GM18519 (cell line): ENCODE results near the gene CEP131.

Source experiments
- ATAC-seq: cut with Tn5 transposase; IDR thresholded peaks from one replicate; pipeline ENCODE4 v1.9.1; 2021; ENCODE audit warnings: mild to moderate bottlenecking, moderate library complexity; ENCODE audit not compliant: unreplicated experiment, low FRiP score

Gene CEP131

GRCh38 chr17:81204578-81204977, 18.2 kb downstream of the CEP131 start:
- no peak for ATAC-seq

GRCh38 chr17:81203136-81203535, 19.6 kb downstream of the CEP131 start:
- ATAC-seq, result no peak

DNA sequence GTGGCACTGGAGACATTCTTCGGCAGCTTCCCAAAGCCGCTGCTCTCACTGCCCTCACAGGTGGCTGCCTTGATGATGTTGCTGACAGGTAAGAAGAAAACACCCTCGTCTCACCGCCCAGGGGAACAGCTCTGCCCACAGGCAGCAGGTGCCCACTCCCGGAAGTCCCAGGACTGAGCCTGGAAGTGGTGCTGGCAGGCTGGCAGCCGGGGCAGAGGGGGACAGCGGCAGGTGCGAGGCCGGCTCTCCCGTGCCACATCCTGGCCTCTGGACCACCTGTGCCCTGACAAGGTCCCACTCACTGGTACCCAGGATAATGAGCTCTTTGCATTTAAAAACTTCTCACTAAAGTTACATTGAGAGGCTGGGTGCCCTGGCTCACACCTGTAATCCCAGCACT, 20.4 kb downstream of the CEP131 start:
- ATAC-seq, result no peak

DNA sequence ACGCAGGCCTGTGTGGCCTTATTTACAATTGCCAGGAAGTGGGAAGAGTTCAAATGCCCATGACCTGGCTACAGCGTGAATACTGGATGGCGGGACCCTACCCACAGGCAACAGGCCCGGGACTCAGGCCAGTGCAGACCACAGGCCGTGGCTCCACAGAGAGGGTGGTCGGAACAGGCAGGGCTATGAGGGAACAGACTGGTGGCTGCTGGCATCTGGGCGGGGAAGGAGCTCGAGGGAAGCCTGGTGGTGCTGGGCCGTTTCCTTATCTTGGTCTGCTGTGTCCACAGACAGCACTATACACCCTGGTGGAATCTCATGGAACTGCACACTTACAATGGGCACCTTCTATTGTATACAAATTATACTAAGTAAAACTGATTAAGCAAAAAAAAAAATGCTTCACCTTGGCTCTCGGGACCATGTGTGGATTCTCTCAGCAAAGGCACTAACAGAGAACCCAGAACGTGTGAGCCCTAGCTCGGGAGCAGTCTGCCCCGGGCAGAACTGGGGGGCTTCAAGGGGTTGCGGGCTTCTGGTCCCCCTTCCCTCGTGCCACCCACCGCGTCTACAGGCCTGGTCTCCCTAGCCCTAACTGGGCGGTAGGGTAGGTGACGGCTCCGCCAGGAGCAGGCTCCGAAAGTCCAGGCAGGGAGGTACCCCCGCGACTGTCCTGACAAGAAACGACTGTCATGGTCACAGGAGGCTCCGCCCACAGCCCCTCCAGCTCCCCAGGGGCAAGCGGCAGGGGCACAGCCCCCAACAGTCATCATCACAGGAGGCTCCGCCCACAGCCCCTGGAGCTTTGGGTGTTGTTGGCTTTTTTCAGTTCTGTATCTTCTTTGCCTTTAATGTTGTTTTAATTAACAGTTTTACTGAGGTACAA, 21.8 kb downstream of the CEP131 start:
- ATAC-seq, result no peak

GRCh38 chr17:81200201-81200600, 22.6 kb downstream of the CEP131 start:
- ATAC-seq, result no peak

DNA sequence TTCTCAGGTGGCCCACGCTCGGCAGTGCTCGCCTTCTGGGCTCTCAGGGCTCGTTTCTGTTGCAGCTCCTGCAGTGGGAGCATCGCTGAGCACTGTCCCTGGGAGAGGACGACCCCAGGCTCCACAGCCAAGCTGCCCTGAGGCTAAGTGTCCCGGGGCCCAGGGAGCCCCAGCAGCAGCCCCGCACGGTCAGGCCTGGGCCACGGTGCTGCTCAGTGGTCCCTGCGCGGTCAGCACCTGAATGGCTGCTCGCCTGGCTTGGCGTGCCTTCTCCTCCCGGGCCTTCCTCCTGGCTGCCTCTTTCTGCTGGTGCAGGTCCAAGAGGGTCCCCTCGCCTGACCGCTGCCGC, 23.3 kb downstream of the CEP131 start:
- no peak for ATAC-seq

GRCh38 chr17:81198826-81199481, 23.8 kb downstream of the CEP131 start:
- no peak for ATAC-seq

GRCh38 chr17:81197831-81198490, 24.8 kb downstream of the CEP131 start:
- ATAC-seq, result no peak

DNA sequence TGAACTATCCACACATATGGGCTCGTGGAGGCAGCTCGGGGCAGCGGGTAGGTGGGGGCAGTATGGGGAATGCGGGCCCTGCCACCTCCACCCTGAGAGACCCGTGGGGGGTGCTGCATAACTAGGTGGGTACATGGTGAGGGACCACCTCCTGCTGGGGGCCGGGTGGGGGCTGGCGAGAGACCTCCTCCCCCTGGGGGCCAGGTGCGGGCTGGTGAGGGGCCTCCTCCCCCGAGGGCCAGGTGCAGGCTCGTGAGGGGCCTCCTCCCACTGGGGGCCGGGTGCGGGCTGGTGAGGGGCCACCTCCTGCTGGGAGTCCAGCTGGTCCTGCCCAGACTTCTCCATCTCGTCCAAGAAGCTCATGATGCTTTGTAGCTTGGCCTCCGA, 25.4 kb downstream of the CEP131 start:
- ATAC-seq, result no peak

DNA sequence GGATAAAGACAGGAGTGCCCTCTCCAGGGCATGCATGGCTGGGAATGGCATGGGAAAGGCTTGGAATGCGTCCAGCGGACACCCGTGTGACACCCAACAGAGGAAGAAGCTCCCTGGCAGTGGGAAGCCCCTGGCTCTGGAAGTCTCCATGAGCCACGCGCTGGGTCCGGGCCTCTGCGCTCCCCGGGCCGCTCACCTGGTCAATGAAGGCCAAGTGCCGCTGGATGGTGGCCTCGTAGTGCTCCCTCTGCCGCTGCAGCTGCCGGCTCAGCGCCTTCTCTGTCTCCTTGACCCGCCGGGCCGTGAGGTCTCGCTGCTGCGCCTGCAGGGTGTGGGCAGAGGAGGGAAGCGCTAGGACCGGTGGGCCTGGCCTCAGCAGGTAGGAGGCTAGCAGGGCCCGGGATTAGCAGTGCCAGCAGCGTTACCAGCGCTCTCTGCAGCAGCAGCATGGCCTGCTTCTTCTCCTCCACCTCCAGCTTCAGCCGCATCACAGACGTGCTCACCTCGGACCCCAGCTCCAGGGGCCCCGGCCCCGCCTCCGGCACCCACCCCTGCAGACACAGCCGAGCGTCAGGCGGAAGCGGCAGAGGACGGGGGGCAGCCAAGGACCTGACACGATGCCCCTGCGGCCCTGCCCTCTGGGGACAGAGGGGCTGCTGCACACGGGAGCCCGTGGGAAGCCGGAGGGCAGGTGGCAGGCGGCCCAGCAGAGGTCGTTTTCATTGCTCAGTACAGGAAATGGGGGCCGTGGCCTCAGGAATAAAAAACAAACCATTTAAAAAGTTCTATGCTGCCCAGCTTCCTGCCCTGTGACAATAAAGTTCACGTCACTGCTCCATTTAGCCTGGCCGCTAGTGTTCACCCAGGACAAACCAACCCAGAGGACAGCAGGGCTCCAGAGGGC, 26.0 kb downstream of the CEP131 start:
- ATAC-seq, result no peak

GRCh38 chr17:81195941-81196495, 26.7 kb downstream of the CEP131 start:
- ATAC-seq, result no peak

- ATAC-seq, result no peak
Observed at GRCh38 chr17:81194941-81195901, 27.5 kb downstream of the CEP131 start.

- no peak for ATAC-seq
Observed at GRCh38 chr17:81194225-81194760, 28.5 kb downstream of the CEP131 start.

GRCh38 chr17:81193470-81194224, 29.1 kb downstream of the CEP131 start:
- ATAC-seq, result no peak

GRCh38 chr17:81193051-81193410, 29.7 kb downstream of the CEP131 start:
- ATAC-seq, result no peak

- ATAC-seq, result no peak
Observed at GRCh38 chr17:81192386-81193050, 30.2 kb downstream of the CEP131 start.

- no peak for ATAC-seq
Observed at GRCh38 chr17:81191646-81192045, 31.1 kb downstream of the CEP131 start.

- no peak for ATAC-seq
Observed at GRCh38 chr17:81191116-81191515, 31.6 kb downstream of the CEP131 start.
